MM.1S (cell line): ENCODE data around the gene MINDY4.

ENCODE experiments used
- DNase-seq: peaks from one replicate; pipeline ENCODE4 v3.0.0-alpha.2; 2015
- H2AFZ ChIP-seq: fragments of 300-600 bp; sonication (generic); 2 replicates; pipeline ENCODE4 v1.6.0; 2016; ENCODE audit warnings: antibody characterized with exemption, low read length
- H3F3A ChIP-seq: fragments of 300-600 bp; sonication (generic); 2 replicates; pipeline ENCODE4 v1.6.1; 2016; ENCODE audit warnings: mild to moderate bottlenecking, antibody characterized with exemption, low read length, moderate library complexity, mixed read lengths; ENCODE audit not compliant: insufficient read depth
- H3K27ac ChIP-seq: fragments of 300-600 bp; sonication (generic); 2 replicates; pipeline ENCODE4 v1.5.1; 2016; ENCODE audit warnings: mild to moderate bottlenecking, low read length
- H3K27me3 ChIP-seq: fragments of 300-600 bp; sonication (generic); replicated peaks from 2 replicates; pipeline ENCODE4 v1.6.0; 2016; ENCODE audit warnings: low read length; ENCODE audit not compliant: insufficient read depth
- H3K36me3 ChIP-seq: fragments of 300-600 bp; sonication (generic); replicated peaks from 2 replicates; pipeline ENCODE4 v1.6.1; 2016; ENCODE audit warnings: mild to moderate bottlenecking, low read length, mixed read lengths; ENCODE audit not compliant: insufficient read depth
- H3K4me1 ChIP-seq: fragments of 300-600 bp; sonication (generic); 2 replicates; pipeline ENCODE4 v1.6.1; 2016; ENCODE audit warnings: low read length, mixed read lengths
- H3K4me2 ChIP-seq: fragments of 300-600 bp; sonication (generic); 2 replicates; pipeline ENCODE4 v1.6.0; 2016; ENCODE audit warnings: low read depth, low read length
- H3K4me3 ChIP-seq: fragments of 300-600 bp; sonication (generic); 2 replicates; pipeline ENCODE4 v1.5.1; 2016; ENCODE audit warnings: low read length, mixed read lengths
- H3K79me2 ChIP-seq: fragments of 300-600 bp; sonication (generic); 2 replicates; pipeline ENCODE4 v1.6.1; 2016; ENCODE audit warnings: mixed run types, low read length, mixed read lengths
- H3K9ac ChIP-seq: fragments of 300-600 bp; sonication (generic); 2 replicates; pipeline ENCODE4 v1.6.1; 2016; ENCODE audit warnings: low read length, mixed read lengths
- H3K9me2 ChIP-seq: fragments of 300-600 bp; sonication (generic); replicated peaks from 2 replicates; pipeline ENCODE4 v1.6.1; 2016; ENCODE audit warnings: mild to moderate bottlenecking, low read length, mixed read lengths; ENCODE audit not compliant: insufficient read depth
- H3K9me3 ChIP-seq: fragments of 300-600 bp; sonication (generic); replicated peaks from 2 replicates; pipeline ENCODE4 v1.6.1; 2016; ENCODE audit warnings: mild to moderate bottlenecking, low read length, mixed read lengths; ENCODE audit not compliant: insufficient read depth
- H4K20me1 ChIP-seq: fragments of 300-600 bp; sonication (generic); 2 replicates; pipeline ENCODE4 v1.6.1; 2016; ENCODE audit warnings: mild to moderate bottlenecking, low read length, moderate library complexity, mixed read lengths; ENCODE audit not compliant: insufficient read depth
- EZH2 ChIP-seq: fragments of 300-600 bp; sonication (generic); optimal IDR thresholded peaks from 2 replicates; pipeline ENCODE3; 2017; ENCODE audit warnings: low read depth, mild to moderate bottlenecking, antibody characterized with exemption, low read length, mixed read lengths
- EZH2phosphoT487 ChIP-seq: fragments of 300-600 bp; sonication (generic); IDR thresholded peaks from 2 replicates; pipeline ENCODE4 v1.6.1; 2018; ENCODE audit warnings: antibody characterized with exemption, low read length
- TF ChIP-seq, protein P1 (sequence below): fragments of 300-600 bp; sonication (generic); IDR thresholded peaks from 2 replicates; pipeline ENCODE4 v1.5.1; 2016; ENCODE audit warnings: antibody characterized with exemption, low read length, mixed read lengths

MINDY4 gene

GRCh38 chr7:30877993-30878392 lies 106.8 kb downstream of the MINDY4 start:
- H3K9ac ChIP-seq, result no peak overlapping the region
- no peak for DNase-seq
- H3K4me3 ChIP-seq, result no peak overlapping the region
- no peaks in the 10 kb centered on the region for H3K79me2 ChIP-seq
- no peak overlapping the region for H2AFZ ChIP-seq
- H3K27me3 ChIP-seq, result no peaks in the 10 kb centered on the region
- H3K4me1 ChIP-seq, result no peaks in the 10 kb centered on the region
- no peak overlapping the region for H3K4me2 ChIP-seq
- H3K27ac ChIP-seq, result no peak overlapping the region
- H3K9me3 ChIP-seq, result no peaks in the 10 kb centered on the region
- H4K20me1 ChIP-seq, result no peaks in the 10 kb centered on the region
- H3F3A ChIP-seq, result no peaks in the 10 kb centered on the region
- TF ChIP-seq EZH2phosphoT487, result no peak
- TF ChIP-seq, protein P1, sequence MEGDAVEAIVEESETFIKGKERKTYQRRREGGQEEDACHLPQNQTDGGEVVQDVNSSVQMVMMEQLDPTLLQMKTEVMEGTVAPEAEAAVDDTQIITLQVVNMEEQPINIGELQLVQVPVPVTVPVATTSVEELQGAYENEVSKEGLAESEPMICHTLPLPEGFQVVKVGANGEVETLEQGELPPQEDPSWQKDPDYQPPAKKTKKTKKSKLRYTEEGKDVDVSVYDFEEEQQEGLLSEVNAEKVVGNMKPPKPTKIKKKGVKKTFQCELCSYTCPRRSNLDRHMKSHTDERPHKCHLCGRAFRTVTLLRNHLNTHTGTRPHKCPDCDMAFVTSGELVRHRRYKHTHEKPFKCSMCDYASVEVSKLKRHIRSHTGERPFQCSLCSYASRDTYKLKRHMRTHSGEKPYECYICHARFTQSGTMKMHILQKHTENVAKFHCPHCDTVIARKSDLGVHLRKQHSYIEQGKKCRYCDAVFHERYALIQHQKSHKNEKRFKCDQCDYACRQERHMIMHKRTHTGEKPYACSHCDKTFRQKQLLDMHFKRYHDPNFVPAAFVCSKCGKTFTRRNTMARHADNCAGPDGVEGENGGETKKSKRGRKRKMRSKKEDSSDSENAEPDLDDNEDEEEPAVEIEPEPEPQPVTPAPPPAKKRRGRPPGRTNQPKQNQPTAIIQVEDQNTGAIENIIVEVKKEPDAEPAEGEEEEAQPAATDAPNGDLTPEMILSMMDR, result no peak
- TF ChIP-seq EZH2, result no peak
- H3K36me3 ChIP-seq, result no peaks in the 10 kb centered on the region
- no peaks in the 10 kb centered on the region for H3K9me2 ChIP-seq

- Histone ChIP-seq H3K9me2 (no peaks in the 10 kb centered on the region), H3K9ac (no peak overlapping the region), H3K79me2 (no peaks in the 10 kb centered on the region), H4K20me1 (no peaks in the 10 kb centered on the region), H3K27ac (no peak overlapping the region), H3K4me2 (no peak overlapping the region), H3K27me3 (no peaks in the 10 kb centered on the region), H3F3A (no peaks in the 10 kb centered on the region), H3K4me3 (no peak overlapping the region), H3K4me1 (no peaks in the 10 kb centered on the region), H3K36me3 (no peaks in the 10 kb centered on the region), H2AFZ (no peak overlapping the region), H3K9me3 (no peaks in the 10 kb centered on the region)
- DNase-seq, result no peak
- no peak for TF ChIP-seq EZH2
- no peak for TF ChIP-seq EZH2phosphoT487
- TF ChIP-seq, protein P1, result no peak
Observed at GRCh38 chr7:30879139-30880124, 108.2 kb downstream of the MINDY4 start.

GRCh38 chr7:30880125-30880720 lies 109.0 kb downstream of the MINDY4 start:
- Histone ChIP-seq H3K9ac (no peak overlapping the region), H3K27ac (no peak overlapping the region), H3K4me1 (no peaks in the 10 kb centered on the region), H3K79me2 (no peaks in the 10 kb centered on the region), H3K4me3 (no peak overlapping the region), H2AFZ (no peak overlapping the region), H3K4me2 (no peak overlapping the region), H3F3A (no peaks in the 10 kb centered on the region), H4K20me1 (no peaks in the 10 kb centered on the region), H3K27me3 (no peaks in the 10 kb centered on the region), H3K9me2 (no peaks in the 10 kb centered on the region), H3K9me3 (no peaks in the 10 kb centered on the region), H3K36me3 (no peaks in the 10 kb centered on the region)
- no peak for DNase-seq
- TF ChIP-seq EZH2, result no peak
- TF ChIP-seq EZH2phosphoT487, result no peak
- TF ChIP-seq, protein P1, result no peak
